IMR-90 (cell line): ENCODE measurements around the gene SERPINA1. TPM values are rescaled to one million over a fixed set of nuclear protein-coding genes. Genes with fewer than 3 reads are reported as not detected.

Experiments used
- ATAC-seq: fragments of 200-7000 bp; cut with Tn5 transposase; 2 replicates; pipeline ENCODE4 v1.9.1; 2020; ENCODE audit warnings: low read depth, mild to moderate bottlenecking, moderate library complexity
- BruUV-seq: library from RNA; stranded (reverse); fragments of 400-500 nt; replicated peaks from 2 replicates; lab custom pipeline; 2021; lab: Mats Ljungman, UMichigan
- CTCF ChIA-PET: fragments of 300-600 bp; formaldehyde crosslinking; extraction: SDS; loops from one replicate; lab custom pipeline; 2021; ENCODE audit warnings: antibody characterized with exemption; lab: Yijun Ruan, JAX
- POLR2A ChIA-PET: fragments of 300-600 bp; sonication (Branson Sonifier 250); formaldehyde crosslinking; loops from one replicate; lab custom pipeline; 2022; ENCODE audit warnings: antibody characterized with exemption; ENCODE audit not compliant: unreplicated experiment; lab: Charles Lee
- DNase-seq: peaks from one replicate; pipeline ENCODE4 v3.0.0; 2013
- H2AFZ ChIP-seq: replicated peaks from 2 replicates; pipeline ENCODE3; 2013; ENCODE audit warnings: low read length, mild to moderate bottlenecking; ENCODE audit not compliant: poor library complexity
- H2AK5ac ChIP-seq: 2 replicates; pipeline ENCODE4 v1.6.1; 2013; ENCODE audit warnings: low read depth, low read length, inconsistent platforms
- H2AK9ac ChIP-seq: replicated peaks from 2 replicates; pipeline ENCODE3; 2013; ENCODE audit warnings: mild to moderate bottlenecking, low read depth, low read length, moderate library complexity; ENCODE audit not compliant: poor library complexity
- H2BK120ac ChIP-seq: 2 replicates; pipeline ENCODE4 v1.6.1; 2013; ENCODE audit warnings: low read depth, low read length, inconsistent platforms
- H2BK15ac ChIP-seq: 3 replicates; pipeline ENCODE4 v1.6.1; 2013; ENCODE audit warnings: low read depth, low read length, inconsistent platforms
- H2BK20ac ChIP-seq: 2 replicates; pipeline ENCODE4 v1.6.1; 2013; ENCODE audit warnings: low read depth, mild to moderate bottlenecking, inconsistent platforms, low read length, moderate library complexity
- H2BK5ac ChIP-seq: 2 replicates; pipeline ENCODE4 v1.6.1; 2013; ENCODE audit warnings: mild to moderate bottlenecking, low read depth, low read length, inconsistent platforms; ENCODE audit not compliant: poor library complexity, severe bottlenecking
- H3K14ac ChIP-seq: replicated peaks from 2 replicates; pipeline ENCODE4 v1.6.1; 2013; ENCODE audit warnings: low read depth, low read length, inconsistent platforms
- H3K18ac ChIP-seq: 2 replicates; pipeline ENCODE4 v1.6.1; 2013; ENCODE audit warnings: low read depth, low read length, control low read depth
- H3K23ac ChIP-seq: 2 replicates; pipeline ENCODE4 v1.6.1; 2013; ENCODE audit warnings: low read depth, low read length, inconsistent platforms
- H3K27ac ChIP-seq: 2 replicates; pipeline ENCODE4 v1.5.1; 2013; ENCODE audit warnings: mild to moderate bottlenecking, control low read depth, low read length; ENCODE audit not compliant: insufficient read depth
- H3K27me3 ChIP-seq: 2 replicates; pipeline ENCODE4 v1.6.1; 2013; ENCODE audit warnings: low read length; ENCODE audit not compliant: control insufficient read depth, insufficient read depth
- H3K36me3 ChIP-seq: 2 replicates; pipeline ENCODE4 v1.6.1; 2013; ENCODE audit warnings: low read length, mixed read lengths; ENCODE audit not compliant: control insufficient read depth, insufficient read depth
- H3K4ac ChIP-seq: 2 replicates; pipeline ENCODE4 v1.6.1; 2013; ENCODE audit warnings: low read depth, low read length, inconsistent platforms
- H3K4me1 ChIP-seq: 2 replicates; pipeline ENCODE4 v1.6.1; 2013; ENCODE audit warnings: low read length, mixed read lengths; ENCODE audit not compliant: control insufficient read depth, insufficient read depth
- H3K4me2 ChIP-seq: 2 replicates; pipeline ENCODE4 v1.6.1; 2013; ENCODE audit warnings: low read depth, mild to moderate bottlenecking, control low read depth, low read length, moderate library complexity
- H3K4me3 ChIP-seq: 2 replicates; pipeline ENCODE4 v1.5.1; 2013; ENCODE audit warnings: low read depth, mild to moderate bottlenecking, control low read depth, low read length, moderate library complexity; ENCODE audit not compliant: insufficient read depth
- H3K56ac ChIP-seq: 2 replicates; pipeline ENCODE4 v1.6.1; 2013; ENCODE audit warnings: low read length, inconsistent platforms; ENCODE audit not compliant: insufficient read depth; ENCODE audit errors: extremely low read depth
- H3K79me1 ChIP-seq, 2 experiments: 2 replicates each; pipeline ENCODE4 v1.6.1; 2013; ENCODE audit warnings: low read length in 2 of 2, inconsistent platforms in 1 of 2, low read depth in 1 of 2
- H3K9ac ChIP-seq: 2 replicates; pipeline ENCODE4 v1.6.1; 2013; ENCODE audit warnings: low read depth, low read length, control low read depth
- H3K9me1 ChIP-seq: 2 replicates; pipeline ENCODE4 v1.6.1; 2013; ENCODE audit warnings: low read length, inconsistent platforms; ENCODE audit not compliant: insufficient read depth
- H3K9me3 ChIP-seq: 2 replicates; pipeline ENCODE4 v1.6.1; 2013; ENCODE audit warnings: low read length; ENCODE audit not compliant: control insufficient read depth, insufficient read depth
- H4K20me1 ChIP-seq: 2 replicates; pipeline ENCODE4 v1.6.1; 2013; ENCODE audit warnings: low read length, inconsistent platforms; ENCODE audit not compliant: insufficient read depth
- H4K5ac ChIP-seq: 2 replicates; pipeline ENCODE4 v1.6.1; 2013; ENCODE audit warnings: mild to moderate bottlenecking, low read depth, low read length, control low read depth
- H4K8ac ChIP-seq, 2 experiments: 2 replicates each; pipeline ENCODE4 v1.6.1; 2013; ENCODE audit warnings: low read depth in 2 of 2, low read length in 2 of 2, control low read depth in 1 of 2, inconsistent platforms in 1 of 2
- H4K91ac ChIP-seq: 2 replicates; pipeline ENCODE4 v1.6.1; 2013; ENCODE audit warnings: low read depth, low read length, inconsistent platforms; ENCODE audit not compliant: insufficient read depth
- BHLHE40 ChIP-seq: fragments of 150-350 bp; IDR thresholded peaks from 2 replicates; pipeline ENCODE4 v1.6.1; 2016; ENCODE audit warnings: mild to moderate bottlenecking, low read depth, low read length
- CEBPB ChIP-seq: IDR thresholded peaks from 2 replicates; pipeline ENCODE4 v1.6.1; 2012; ENCODE audit warnings: low read depth, low read length, improper control_type of control experiment
- CHD1 ChIP-seq: IDR thresholded peaks from 2 replicates; pipeline ENCODE4 v1.6.1; 2012; ENCODE audit warnings: low read depth, low read length, improper control_type of control experiment
- FOS ChIP-seq: fragments of 150-350 bp; IDR thresholded peaks from 2 replicates; pipeline ENCODE4 v1.6.1; 2016; ENCODE audit warnings: low read depth, low read length
- MAFK ChIP-seq: IDR thresholded peaks from 2 replicates; pipeline ENCODE4 v1.6.1; 2012; ENCODE audit warnings: low read depth, low read length, improper control_type of control experiment
- MAZ ChIP-seq: IDR thresholded peaks from 2 replicates; pipeline ENCODE4 v1.6.1; 2012; ENCODE audit warnings: low read depth, mild to moderate bottlenecking, low read length, improper control_type of control experiment, moderate library complexity, borderline replicate concordance
- MXI1 ChIP-seq: IDR thresholded peaks from 2 replicates; pipeline ENCODE4 v1.6.1; 2012; ENCODE audit warnings: low read depth, mild to moderate bottlenecking, low read length, moderate library complexity, borderline replicate concordance
- NFE2L2 ChIP-seq: fragments of 150-350 bp; IDR thresholded peaks from 2 replicates; pipeline ENCODE4 v1.6.1; 2016; ENCODE audit warnings: low read depth, mild to moderate bottlenecking, low read length
- POLR2A ChIP-seq: IDR thresholded peaks from 2 replicates; pipeline ENCODE4 v1.6.1; 2012; ENCODE audit warnings: mild to moderate bottlenecking, low read depth, low read length
- RAD21 ChIP-seq: IDR thresholded peaks from 2 replicates; pipeline ENCODE4 v1.6.1; 2012; ENCODE audit warnings: low read length, improper control_type of control experiment
- RFX5 ChIP-seq: IDR thresholded peaks from 2 replicates; pipeline ENCODE4 v1.8.0; 2012; ENCODE audit warnings: low read depth, mild to moderate bottlenecking, low read length, moderate library complexity
- WGBS, 2 experiments: methylation state at CpG; one replicate each; pipeline versions ENCODE4 v1.1.5 to v1.1.7; 2013; ENCODE audit warnings: missing lambda C conversion rate in 2 of 2; ENCODE audit not compliant: insufficient read length in 1 of 2; ENCODE audit errors: extremely low coverage in 2 of 2; 5-methylcytosine and 5-hydroxymethylcytosine counted together
- dilution Hi-C: fragments of 300-500 bp; cut with HindIII; formaldehyde crosslinking; loops from one replicate; pipeline ENCODE4 v1.14.3; 2018; ENCODE audit warnings: low sequenced_read_pairs; ENCODE audit not compliant: unreplicated experiment
- in situ Hi-C: fragments of 300-500 bp; cut with MboI; formaldehyde crosslinking; loops from 3 replicates; pipeline ENCODE4 v1.14.3; 2019; ENCODE audit warnings: low sequenced_read_pairs, inconsistent platforms, mixed read lengths
- intact Hi-C: fragments of 100-400 bp; cut with micrococcal nuclease; formaldehyde crosslinking; loops from 2 replicates; pipeline ENCODE4 v1.10.0; 2022
- polyA plus RNA-seq, 3 experiments: library from polyadenylated mRNA; depleted of rRNA; stranded (reverse); fragments of >200 nt; gene quantifications; 2 replicates each; pipeline ENCODE4 v1.2.3, GENCODE V29; 2012; ENCODE audit warnings: low replicate concordance in 1 of 3
- total RNA-seq: library from RNA; depleted of rRNA; stranded (reverse); fragments of >200 nt; gene quantifications from 2 replicates; pipeline ENCODE4 v1.2.3, GENCODE V29; 2012
- TF ChIP-seq, protein P1 (sequence below): fragments of 150-350 bp; IDR thresholded peaks from 2 replicates; pipeline ENCODE4 v1.6.1; 2016; ENCODE audit warnings: low read depth, mild to moderate bottlenecking, low read length, moderate library complexity, borderline replicate concordance
- TF ChIP-seq, protein P2 (sequence below): conservative IDR thresholded peaks from 2 replicates; pipeline ENCODE4 v1.5.1; 2012; ENCODE audit warnings: mild to moderate bottlenecking, low read depth, low read length, improper control_type of control experiment
- TF ChIP-seq, protein P3 (sequence below): fragments of 150-350 bp; IDR thresholded peaks from 2 replicates; pipeline ENCODE4 v1.6.1; 2017; ENCODE audit warnings: mild to moderate bottlenecking, antibody characterized with exemption, low read length, low read depth

The SERPINA1 gene
- total and polyA plus RNA-seq, 2 of the 4 experiments (the other 2 are of a cell fraction), result 0.54 to 1.2 TPM

DNA sequence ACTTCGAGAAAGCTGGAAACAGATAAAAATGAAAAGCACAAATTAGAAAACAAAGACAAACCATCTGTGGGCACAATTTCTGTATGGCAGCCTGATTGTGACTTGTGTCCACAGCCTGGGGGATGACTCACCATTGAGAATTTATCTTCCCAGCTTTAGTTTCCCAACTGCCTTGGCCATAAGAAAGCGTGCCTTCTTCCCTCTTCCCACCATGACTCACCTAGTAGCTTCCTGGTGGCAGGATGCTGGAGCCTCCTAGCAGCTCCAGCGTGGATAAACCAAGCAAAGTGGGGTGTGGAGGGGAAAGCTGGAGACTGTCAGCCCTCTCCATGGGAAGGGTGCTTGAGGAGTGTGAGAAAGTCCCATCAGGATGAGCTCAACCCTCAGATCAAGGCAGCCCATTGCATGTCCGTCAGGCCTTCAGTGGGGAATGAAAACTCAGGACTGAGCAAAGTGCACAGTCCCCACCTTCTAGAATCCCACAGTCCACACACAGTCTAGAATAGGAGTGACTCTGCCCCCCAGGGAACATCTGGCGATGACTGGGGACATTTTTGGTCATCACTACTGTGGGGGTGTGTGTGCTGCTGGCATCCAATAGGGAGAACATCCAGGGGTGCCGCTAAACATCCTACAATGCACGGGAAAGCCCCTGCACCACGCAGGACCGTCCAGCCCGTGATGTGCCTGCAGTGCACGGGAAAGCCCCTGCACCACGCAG, 42.9 kb downstream of the SERPINA1 start:
- no peak overlapping the region for H4K5ac ChIP-seq
- H3K56ac ChIP-seq, result no peak overlapping the region
- peaks cover 8% of the 10 kb centered on the region for H3K4me1 ChIP-seq
- in situ Hi-C loops, result no loop called here
- no peaks in the 10 kb centered on the region for H3K36me3 ChIP-seq
- H2BK120ac ChIP-seq, result peak overlapping the region; percentile 77
- H2AFZ ChIP-seq, result peak overlapping the region; percentile 69
- no peaks in the 10 kb centered on the region for H3K79me1 ChIP-seq
- H3K4me2 ChIP-seq, result no peak overlapping the region
- no peak overlapping the region for H3K27ac ChIP-seq
- DNase-seq (peak; percentile 93), ATAC-seq (peak; percentile 61)
- peak overlapping the region; percentile 45 for H4K91ac ChIP-seq
- H2BK5ac ChIP-seq, result no peak overlapping the region
- POLR2A ChIA-PET, result interaction anchor here (0.5 to 0.6 kb wide), 2 partner anchors 197 to 833 kb away, joined by 3 to 11 read pairs; no protein-coding TSS in a partner anchor
- no peak overlapping the region for H3K9ac ChIP-seq
- H2AK9ac ChIP-seq, result no peak overlapping the region
- peaks cover 3% of the 10 kb centered on the region for H3K27me3 ChIP-seq
- dilution Hi-C loops, result no loop called here
- peaks cover 14% of the 10 kb centered on the region for H3K9me1 ChIP-seq
- peaks cover 2% of the 10 kb centered on the region; the same call in 1 of the 2 replicates for H3K9me3 ChIP-seq
- CTCF ChIA-PET, result interaction anchor here (0.6 to 2.3 kb wide), 2 partner anchors 10 to 460 kb away, joined by 4 to 6 read pairs; no protein-coding TSS in a partner anchor
- H3K23ac ChIP-seq, result no peak overlapping the region
- H3K14ac ChIP-seq, result no peak overlapping the region
- peak overlapping the region; percentile 31 for H2AK5ac ChIP-seq
- H4K20me1 ChIP-seq, result no peaks in the 10 kb centered on the region
- no peak overlapping the region; the same call in 1 of the 2 replicates for H3K18ac ChIP-seq
- BruUV-seq, result no TSS peak
- 100% methylated on average over 1 of the region's 12 CpGs; no CpG with 5 or more reads in 1 of the 2 experiments for WGBS, 2 experiments
- no peak overlapping the region; a peak in 1 of 4 replicates for H4K8ac ChIP-seq
- H2BK15ac ChIP-seq, result no peak overlapping the region; the same call in 2 of the 3 replicates
- H3K4me3 ChIP-seq, result no peak overlapping the region
- intact Hi-C loops, result loop anchor here (2.0 kb wide), 1 partner anchor 27 kb away; no protein-coding TSS in a partner anchor
- H2BK20ac ChIP-seq, result peak overlapping the region; percentile 73; the same call in 1 of the 2 replicates
- peak overlapping the region; percentile 48 for H3K4ac ChIP-seq
- peak; percentile 89 for TF ChIP-seq BHLHE40
- no peak for TF ChIP-seq MAZ
- TF ChIP-seq FOS, result peak; percentile 92
- no peak for TF ChIP-seq MAFK
- TF ChIP-seq RFX5, result no peak
- peak; percentile 89 for TF ChIP-seq CEBPB
- TF ChIP-seq RAD21, result no peak
- TF ChIP-seq POLR2A, result no peak
- TF ChIP-seq, protein P1, sequence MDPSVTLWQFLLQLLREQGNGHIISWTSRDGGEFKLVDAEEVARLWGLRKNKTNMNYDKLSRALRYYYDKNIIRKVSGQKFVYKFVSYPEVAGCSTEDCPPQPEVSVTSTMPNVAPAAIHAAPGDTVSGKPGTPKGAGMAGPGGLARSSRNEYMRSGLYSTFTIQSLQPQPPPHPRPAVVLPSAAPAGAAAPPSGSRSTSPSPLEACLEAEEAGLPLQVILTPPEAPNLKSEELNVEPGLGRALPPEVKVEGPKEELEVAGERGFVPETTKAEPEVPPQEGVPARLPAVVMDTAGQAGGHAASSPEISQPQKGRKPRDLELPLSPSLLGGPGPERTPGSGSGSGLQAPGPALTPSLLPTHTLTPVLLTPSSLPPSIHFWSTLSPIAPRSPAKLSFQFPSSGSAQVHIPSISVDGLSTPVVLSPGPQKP, result no peak
- TF ChIP-seq CHD1, result no peak
- TF ChIP-seq NFE2L2, result no peak
- TF ChIP-seq, protein P2, sequence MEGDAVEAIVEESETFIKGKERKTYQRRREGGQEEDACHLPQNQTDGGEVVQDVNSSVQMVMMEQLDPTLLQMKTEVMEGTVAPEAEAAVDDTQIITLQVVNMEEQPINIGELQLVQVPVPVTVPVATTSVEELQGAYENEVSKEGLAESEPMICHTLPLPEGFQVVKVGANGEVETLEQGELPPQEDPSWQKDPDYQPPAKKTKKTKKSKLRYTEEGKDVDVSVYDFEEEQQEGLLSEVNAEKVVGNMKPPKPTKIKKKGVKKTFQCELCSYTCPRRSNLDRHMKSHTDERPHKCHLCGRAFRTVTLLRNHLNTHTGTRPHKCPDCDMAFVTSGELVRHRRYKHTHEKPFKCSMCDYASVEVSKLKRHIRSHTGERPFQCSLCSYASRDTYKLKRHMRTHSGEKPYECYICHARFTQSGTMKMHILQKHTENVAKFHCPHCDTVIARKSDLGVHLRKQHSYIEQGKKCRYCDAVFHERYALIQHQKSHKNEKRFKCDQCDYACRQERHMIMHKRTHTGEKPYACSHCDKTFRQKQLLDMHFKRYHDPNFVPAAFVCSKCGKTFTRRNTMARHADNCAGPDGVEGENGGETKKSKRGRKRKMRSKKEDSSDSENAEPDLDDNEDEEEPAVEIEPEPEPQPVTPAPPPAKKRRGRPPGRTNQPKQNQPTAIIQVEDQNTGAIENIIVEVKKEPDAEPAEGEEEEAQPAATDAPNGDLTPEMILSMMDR, result 0 out of 2 replicates have a peak, but pooled peaks have one; percentile 4
- no peak for TF ChIP-seq MXI1
- TF ChIP-seq, protein P3, sequence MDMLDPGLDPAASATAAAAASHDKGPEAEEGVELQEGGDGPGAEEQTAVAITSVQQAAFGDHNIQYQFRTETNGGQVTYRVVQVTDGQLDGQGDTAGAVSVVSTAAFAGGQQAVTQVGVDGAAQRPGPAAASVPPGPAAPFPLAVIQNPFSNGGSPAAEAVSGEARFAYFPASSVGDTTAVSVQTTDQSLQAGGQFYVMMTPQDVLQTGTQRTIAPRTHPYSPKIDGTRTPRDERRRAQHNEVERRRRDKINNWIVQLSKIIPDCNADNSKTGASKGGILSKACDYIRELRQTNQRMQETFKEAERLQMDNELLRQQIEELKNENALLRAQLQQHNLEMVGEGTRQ, result no peak
